ENCODE measurements around the gene RNF215.

DNA sequence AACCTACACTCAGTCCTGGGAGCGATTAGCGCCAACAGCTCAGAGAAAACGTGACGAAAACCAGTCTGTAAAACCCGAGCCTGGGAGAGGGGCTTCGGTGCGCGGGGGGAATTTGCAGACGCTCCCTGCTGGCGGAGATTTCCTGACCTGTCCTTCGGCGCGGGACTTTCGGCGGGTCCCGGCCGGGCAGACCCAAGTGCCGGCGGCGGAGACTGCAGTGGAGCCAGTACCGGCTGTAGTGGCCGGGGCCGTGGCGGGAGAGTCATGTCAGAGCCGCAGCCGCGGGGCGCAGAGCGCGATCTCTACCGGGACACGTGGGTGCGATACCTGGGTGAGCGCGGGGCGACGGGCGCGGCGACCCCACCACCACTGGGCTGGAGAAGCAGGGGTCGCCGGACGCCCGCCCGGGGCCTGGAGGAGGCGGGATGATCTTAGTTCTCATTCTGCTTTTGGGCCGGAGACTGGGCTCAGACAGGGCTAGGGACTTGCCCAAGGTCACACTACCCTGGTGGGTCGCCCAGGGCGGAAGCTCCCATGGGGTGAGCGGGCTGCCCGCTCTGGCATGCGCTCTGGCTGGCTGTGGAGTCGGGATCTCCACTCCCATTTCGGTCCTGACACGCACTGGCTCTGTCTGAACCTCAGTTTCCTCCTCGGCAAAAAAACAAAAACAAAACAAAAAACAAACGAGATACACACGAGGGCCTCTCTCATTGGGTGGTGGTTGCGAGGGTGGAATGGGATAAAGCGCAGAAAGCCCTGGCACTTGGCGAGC is 38.6 kb upstream of the RNF215 start, which contains the start of gene MTFP1:
- TF ChIP-seq CTCF (IDR thresholded peaks at IDR 0.05; ENCODE audit: insufficient read depth, low read length, poor library complexity, severe bottlenecking): no peak
- no peak for TF ChIP-seq EZH2phosphoT487 (conservative IDR thresholded peaks at IDR 0.05; ENCODE audit: low read length)

Measured in SU-DHL-6 (cell line).